Uterus (tissue), 4 donors: ENCODE measurements around the gene PRELID1. TPM values are rescaled to one million over a fixed set of nuclear protein-coding genes. Genes with fewer than 3 reads are reported as not detected.
"Not testable (repeated sequence)": the region's sequence is repeated elsewhere in the genome, so short reads cannot be mapped to it uniquely, and the experiment has no call there.

ENCODE experiments used
- DNase-seq, 2 donors: peaks; one replicate each; pipeline ENCODE4 v3.0.0-alpha.2; 2019 to 2020
- H3K27ac ChIP-seq, 2 donors: fragments of 200-600 bp; sonication (generic); 1 replicate in 1 of 2; 2 replicates in 1 of 2; pipeline ENCODE4 v1.5.1; 2016 to 2018
- H3K27me3 ChIP-seq, 2 donors: fragments of 200-600 bp; sonication (generic); one replicate each; pipeline ENCODE4 v1.5.1; 2018 to 2019; ENCODE audit warnings: control low read depth in 1 of 2
- H3K36me3 ChIP-seq, 2 donors: fragments of 200-600 bp; sonication (generic); one replicate each; pipeline ENCODE4 v1.5.1; 2019; ENCODE audit warnings: control low read depth in 1 of 2
- H3K4me1 ChIP-seq, 2 donors: fragments of 200-600 bp; sonication (generic); one replicate each; pipeline ENCODE4 v1.5.1; 2018 to 2019; ENCODE audit warnings: control low read depth in 1 of 2
- H3K4me3 ChIP-seq, 2 donors: fragments of 200-600 bp; sonication (generic); 1 replicate in 1 of 2; 2 replicates in 1 of 2; pipeline ENCODE4 v1.5.1; 2018 to 2019; ENCODE audit warnings: mild to moderate bottlenecking in 1 of 2
- H3K9me3 ChIP-seq, 2 donors: fragments of 200-600 bp; sonication (generic); one replicate each; pipeline ENCODE4 v1.5.1; 2019; ENCODE audit warnings: control low read depth in 1 of 2
- CTCF ChIP-seq, 4 experiments: fragments of 200-600 bp in 2 of 4; fragments of 450-650 bp in 2 of 4; sonication (generic) in 2 of 4; IDR thresholded peaks; one replicate each; pipeline ENCODE4 v1.5.1; 2016 to 2019; ENCODE audit warnings: antibody characterized with exemption in 4 of 4, mild to moderate bottlenecking in 2 of 4, moderate library complexity in 1 of 4
- POLR2A ChIP-seq, 2 donors: fragments of 450-650 bp; IDR thresholded peaks; one replicate each; pipeline ENCODE4 v1.6.1; 2016; ENCODE audit warnings: antibody characterized with exemption in 2 of 2, mild to moderate bottlenecking in 1 of 2, moderate library complexity in 1 of 2
- intact Hi-C: fragments of 100-400 bp; cut with DNase I; formaldehyde crosslinking; loops from one replicate; pipeline ENCODE4 v1.15.1; 2023; ENCODE audit warnings: low total_unique reads
- total RNA-seq, 4 donors: library from RNA; depleted of rRNA in 3 of 4; stranded (reverse); fragments of >200 nt in 3 of 4; gene quantifications; one replicate each; pipeline versions ENCODE4 v1.1.0 to v1.2.4, GENCODE V29; 2014 to 2023
- donor health status: DM: yes; HTN: yes; CAD: no.

Gene PRELID1
- total RNA-seq, 4 donors from 2014 or later: 25.4 to 73.1 (median 49.0) TPM

GRCh38 chr5:177336112-177336511 is 32.5 kb downstream of the PRELID1 start:
- Histone ChIP-seq H3K4me3 (no peak overlapping the region), H3K27ac (no peak overlapping the region), H3K9me3 (no peaks in the 10 kb centered on the region), H3K27me3 (no peaks in the 10 kb centered on the region), H3K4me1 (no peaks in the 10 kb centered on the region), H3K36me3 (no peaks in the 10 kb centered on the region)
- no peak for DNase-seq
- intact Hi-C loops: no loop called here
- TF ChIP-seq POLR2A (IDR thresholded peaks at IDR 0.05) (no peak), CTCF (IDR thresholded peaks at IDR 0.05) (no peak)

- no peak overlapping the region for H3K27ac ChIP-seq
- H3K27me3 ChIP-seq: no peaks in the 10 kb centered on the region
- TF ChIP-seq CTCF (IDR thresholded peaks at IDR 0.05) (no peak), POLR2A (IDR thresholded peaks at IDR 0.05) (no peak)
- no peaks in the 10 kb centered on the region for H3K9me3 ChIP-seq
- intact Hi-C loops: no loop called here
- no peak overlapping the region for H3K4me3 ChIP-seq
- H3K36me3 ChIP-seq: no peaks in the 10 kb centered on the region
- no peak for DNase-seq
- no peaks in the 10 kb centered on the region for H3K4me1 ChIP-seq
These were observed 33.2 kb downstream of the PRELID1 start for GRCh38 chr5:177336603-177337494.

- DNase-seq: no peak
- intact Hi-C loops: no loop called here
- no peaks in the 10 kb centered on the region for H3K36me3 ChIP-seq
These were observed 34.9 kb downstream of the PRELID1 start for GRCh38 chr5:177338251-177339106.

GRCh38 chr5:177339107-177339638 is 35.6 kb downstream of the PRELID1 start:
- H3K36me3 ChIP-seq: no peaks in the 10 kb centered on the region
- no peak overlapping the region for H3K4me3 ChIP-seq
- no peak for DNase-seq
- no peak overlapping the region for H3K27ac ChIP-seq
- H3K4me1 ChIP-seq: no peaks in the 10 kb centered on the region
- H3K27me3 ChIP-seq: no peaks in the 10 kb centered on the region
- H3K9me3 ChIP-seq: no peaks in the 10 kb centered on the region
- intact Hi-C loops: no loop called here
- no peak for TF ChIP-seq POLR2A (IDR thresholded peaks at IDR 0.05)

More at GRCh38 chr5:177338251-177339106, 34.9 kb downstream of the PRELID1 start:
- TF ChIP-seq CTCF (IDR thresholded peaks at IDR 0.05) (no peak), POLR2A (IDR thresholded peaks at IDR 0.05) (no peak)
- no peaks in the 10 kb centered on the region for H3K27me3 ChIP-seq
- no peak overlapping the region for H3K4me3 ChIP-seq
- H3K9me3 ChIP-seq: no peaks in the 10 kb centered on the region
- H3K4me1 ChIP-seq: no peaks in the 10 kb centered on the region
- no peak overlapping the region for H3K27ac ChIP-seq

- H3K4me1 ChIP-seq, H3K9me3 ChIP-seq, H3K36me3 ChIP-seq, intact Hi-C loops, DNase-seq, H3K27ac ChIP-seq, H3K27me3 ChIP-seq, H3K4me3 ChIP-seq: not testable (repeated sequence)
These were observed 39.4 kb downstream of the PRELID1 start for GRCh38 chr5:177343000-177343399.
